GM23248 (cell line): ENCODE data around the gene ZNF282. TPM values are rescaled to one million over a fixed set of nuclear protein-coding genes. Genes with fewer than 3 reads are reported as not detected.

Experiments
- DNase-seq: peaks from one replicate; pipeline ENCODE4 v3.0.0-alpha.2; 2015
- H2AFZ ChIP-seq: fragments of 200-600 bp; sonication (generic); 2 replicates; pipeline ENCODE4 v1.6.1; 2016; ENCODE audit warnings: antibody characterized with exemption
- H3F3A ChIP-seq: fragments of 200-600 bp; sonication (generic); 2 replicates; pipeline ENCODE4 v1.6.1; 2016; ENCODE audit warnings: mild to moderate bottlenecking, antibody characterized with exemption, mixed run types; ENCODE audit not compliant: insufficient read depth
- H3K27ac ChIP-seq: fragments of 200-600 bp; sonication (generic); 2 replicates; pipeline ENCODE4 v1.5.1; 2016; ENCODE audit warnings: mild to moderate bottlenecking
- H3K27me3 ChIP-seq: fragments of 200-600 bp; sonication (generic); replicated peaks from 2 replicates; pipeline ENCODE4 v1.6.1; 2016; ENCODE audit warnings: mild to moderate bottlenecking; ENCODE audit not compliant: insufficient read depth
- H3K36me3 ChIP-seq: fragments of 200-600 bp; sonication (generic); 2 replicates; pipeline ENCODE4 v1.6.1; 2016; ENCODE audit warnings: low read depth, mild to moderate bottlenecking
- H3K4me1 ChIP-seq: fragments of 200-600 bp; sonication (generic); 2 replicates; pipeline ENCODE4 v1.6.1; 2016; ENCODE audit warnings: mild to moderate bottlenecking; ENCODE audit not compliant: insufficient read depth
- H3K4me2 ChIP-seq: fragments of 200-600 bp; sonication (generic); one replicate; pipeline ENCODE4 v1.6.1; 2016; ENCODE audit warnings: mild to moderate bottlenecking; ENCODE audit not compliant: unreplicated experiment
- H3K4me3 ChIP-seq: fragments of 200-600 bp; sonication (generic); 2 replicates; pipeline ENCODE4 v1.5.1; 2016; ENCODE audit warnings: mild to moderate bottlenecking
- H3K79me2 ChIP-seq: fragments of 200-600 bp; sonication (generic); 2 replicates; pipeline ENCODE4 v1.6.1; 2016; ENCODE audit warnings: mild to moderate bottlenecking; ENCODE audit not compliant: insufficient read depth
- H3K9ac ChIP-seq: fragments of 200-600 bp; sonication (generic); 2 replicates; pipeline ENCODE4 v1.6.1; 2016; ENCODE audit warnings: mild to moderate bottlenecking
- H3K9me2 ChIP-seq: fragments of 200-600 bp; sonication (generic); 2 replicates; pipeline ENCODE4 v1.6.1; 2016; ENCODE audit warnings: mixed run types, mild to moderate bottlenecking, moderate library complexity; ENCODE audit not compliant: insufficient read depth
- H3K9me3 ChIP-seq: fragments of 200-600 bp; sonication (generic); one replicate; pipeline ENCODE4 v1.6.1; 2017; ENCODE audit warnings: low read depth
- H4K20me1 ChIP-seq: fragments of 200-600 bp; sonication (generic); 2 replicates; pipeline ENCODE4 v1.6.0; 2016; ENCODE audit not compliant: insufficient read depth
- EZH2 ChIP-seq: fragments of 200-600 bp; sonication (generic); IDR thresholded peaks from 2 replicates; pipeline ENCODE4 v1.6.1; 2018; ENCODE audit warnings: antibody characterized with exemption, mild to moderate bottlenecking; ENCODE audit not compliant: insufficient read depth, poor library complexity, severe bottlenecking
- EZH2phosphoT487 ChIP-seq: fragments of 200-600 bp; sonication (generic); IDR thresholded peaks from 2 replicates; pipeline ENCODE4 v1.6.1; 2018; ENCODE audit warnings: antibody characterized with exemption, moderate library complexity, mild to moderate bottlenecking, low read depth; ENCODE audit not compliant: insufficient read depth
- WGBS, 2 experiments: methylation state at CpG; one replicate each; pipeline ENCODE4 v1.1.6; 2015 to 2017; ENCODE audit warnings: low lambda C conversion rate in 2 of 2, low coverage in 1 of 2; ENCODE audit errors: missing lambda C conversion rate in 2 of 2; 5-methylcytosine and 5-hydroxymethylcytosine counted together
- in situ Hi-C: fragments of 300-500 bp; cut with MboI; formaldehyde crosslinking; loops from 2 replicates; pipeline ENCODE4 v1.15.0; 2020
- polyA plus RNA-seq: library from polyadenylated mRNA; unstranded; fragments of >200 nt; fragmentation: Nextera tagmentation; extraction: Ambion mirVana; gene quantifications from 2 replicates; pipeline ENCODE4 v1.2.1, GENCODE V29; 2016
- total RNA-seq: library from RNA; depleted of rRNA; stranded (reverse); fragments of >200 nt; shearing (Covaris generic); gene quantifications from 2 replicates; pipeline ENCODE4 v1.2.3, GENCODE V29; 2014

ZNF282 gene
- total and polyA plus RNA-seq, 2 experiments from 2014 or later = 2.8 to 24.1 TPM

- 66 to 69% methylated on average over 6 of the region's 6 CpGs for WGBS, 2 experiments
- no peaks in the 10 kb centered on the region for H3K9me3 ChIP-seq
- TF ChIP-seq EZH2phosphoT487 = no peak
- TF ChIP-seq EZH2 = no peak
- no peaks in the 10 kb centered on the region for H4K20me1 ChIP-seq
- no peak overlapping the region for H3K9ac ChIP-seq
- in situ Hi-C loops = no loop called here
- H3F3A ChIP-seq = peaks cover 8% of the 10 kb centered on the region; the same call in 1 of the 2 replicates
- no peak for DNase-seq
- H3K4me2 ChIP-seq = no peak overlapping the region
- no peaks in the 10 kb centered on the region for H3K79me2 ChIP-seq
- H2AFZ ChIP-seq = no peak overlapping the region
- no peak overlapping the region for H3K4me3 ChIP-seq
- no peaks in the 10 kb centered on the region for H3K9me2 ChIP-seq
- H3K27me3 ChIP-seq = no peaks in the 10 kb centered on the region
- peaks cover 13% of the 10 kb centered on the region for H3K36me3 ChIP-seq
- no peak overlapping the region for H3K27ac ChIP-seq
- no peaks in the 10 kb centered on the region for H3K4me1 ChIP-seq
Observed at GRCh38 chr7:149184274-149184673, 11.1 kb upstream of the ZNF282 start.

- H3F3A ChIP-seq = peaks cover 8% of the 10 kb centered on the region; the same call in 1 of the 2 replicates
- in situ Hi-C loops = no loop called here
- H3K36me3 ChIP-seq = no peaks in the 10 kb centered on the region
- no peaks in the 10 kb centered on the region for H3K27me3 ChIP-seq
- no peak overlapping the region for H3K4me3 ChIP-seq
- H3K9ac ChIP-seq = no peak overlapping the region
- H3K4me2 ChIP-seq = no peak overlapping the region
- no peak overlapping the region for H3K27ac ChIP-seq
- TF ChIP-seq EZH2 (no peak), EZH2phosphoT487 (no peak)
- no peaks in the 10 kb centered on the region for H3K4me1 ChIP-seq
- no peaks in the 10 kb centered on the region for H3K9me3 ChIP-seq
- H3K79me2 ChIP-seq = no peaks in the 10 kb centered on the region
- DNase-seq = no peak
- H2AFZ ChIP-seq = no peak overlapping the region
- H3K9me2 ChIP-seq = no peaks in the 10 kb centered on the region
- WGBS, 2 experiments = 95 to 98% methylated on average over 2 of the region's 2 CpGs
- H4K20me1 ChIP-seq = no peaks in the 10 kb centered on the region
Observed at GRCh38 chr7:149188213-149188612, 7.1 kb upstream of the ZNF282 start.

- Histone ChIP-seq H4K20me1 (no peaks in the 10 kb centered on the region), H3F3A (peaks cover 8% of the 10 kb centered on the region; the same call in 1 of the 2 replicates), H3K4me3 (no peak overlapping the region), H3K9me3 (no peaks in the 10 kb centered on the region), H3K36me3 (no peaks in the 10 kb centered on the region), H3K27me3 (no peaks in the 10 kb centered on the region), H3K27ac (no peak overlapping the region), H3K9me2 (no peaks in the 10 kb centered on the region), H3K4me1 (no peaks in the 10 kb centered on the region), H3K9ac (no peak overlapping the region), H2AFZ (no peak overlapping the region), H3K4me2 (no peak overlapping the region), H3K79me2 (no peaks in the 10 kb centered on the region)
- no peak for DNase-seq
- 58 to 60% methylated on average over 12 of the region's 12 CpGs for WGBS, 2 experiments
- no peak for TF ChIP-seq EZH2phosphoT487
- in situ Hi-C loops = no loop called here
Observed at GRCh38 chr7:149188637-149189259, 6.6 kb upstream of the ZNF282 start.

GRCh38 chr7:149191851-149192250 lies 3.5 kb upstream of the ZNF282 start:
- Histone ChIP-seq H3K79me2 (peaks cover 22% of the 10 kb centered on the region), H3K27me3 (no peaks in the 10 kb centered on the region), H3K4me3 (no peak overlapping the region), H3K9ac (no peak overlapping the region), H3K36me3 (no peaks in the 10 kb centered on the region), H3K27ac (no peak overlapping the region), H4K20me1 (no peaks in the 10 kb centered on the region), H3K4me2 (no peak overlapping the region), H3K9me3 (no peaks in the 10 kb centered on the region), H3F3A (peaks cover 8% of the 10 kb centered on the region; the same call in 1 of the 2 replicates), H3K4me1 (no peaks in the 10 kb centered on the region), H3K9me2 (no peaks in the 10 kb centered on the region), H2AFZ (peak overlapping the region; percentile 72; the same call in 1 of the 2 replicates)
- no peak for DNase-seq
- 77 to 78% methylated on average over 5 of the region's 5 CpGs for WGBS, 2 experiments
- in situ Hi-C loops = no loop called here
- TF ChIP-seq EZH2phosphoT487 (no peak), EZH2 (no peak)
